Astrocyte (in vitro differentiated cells and primary cell): ENCODE data around the gene SLC43A1.

Experiments used
- CTCF ChIP-seq: IDR thresholded peaks from 2 replicates; pipeline ENCODE4 v1.5.1; 2011; ENCODE audit warnings: low read depth, mild to moderate bottlenecking, inconsistent platforms, low read length, moderate library complexity; ENCODE audit not compliant: insufficient read depth
- EZH2 ChIP-seq: IDR thresholded peaks from 2 replicates; pipeline ENCODE4 v1.6.1; 2012; ENCODE audit warnings: mild to moderate bottlenecking, low read length, inconsistent platforms; ENCODE audit not compliant: insufficient read depth

GRCh38 chr11:57552479-57552878 is 37.0 kb upstream of the SLC43A1 start:
- no peak for TF ChIP-seq CTCF
- no peak for TF ChIP-seq EZH2
